H1 (cell line): Measurements from ENCODE around the gene GON4L. TPM values are rescaled to one million over a fixed set of nuclear protein-coding genes. Genes with fewer than 3 reads are reported as not detected.
"Not testable (repeated sequence)": the region's sequence is repeated elsewhere in the genome, so short reads cannot be mapped to it uniquely, and the experiment has no call there.

Source experiments
- CTCF ChIA-PET: fragments of 300-600 bp; sonication (Branson Sonifier 250); formaldehyde crosslinking; loops from one replicate; lab custom pipeline; 2021; ENCODE audit not compliant: partially characterized antibody; lab: Charles Lee
- POLR2A ChIA-PET: fragments of 300-600 bp; sonication (Branson Sonifier 250); formaldehyde crosslinking; loops from one replicate; lab custom pipeline; 2021; ENCODE audit warnings: inconsistent platforms; ENCODE audit not compliant: partially characterized antibody; lab: Charles Lee
- DNase-seq, 2 experiments: peaks; one replicate each; pipeline versions ENCODE4 v3.0.0 to v3.0.0-alpha.2; 2010 to 2022; ENCODE audit warnings: low spot score in 2 of 2, low read depth in 1 of 2, mixed read lengths in 1 of 2
- FAIRE-seq: peaks from 2 replicates; lab custom pipeline; 2011; peaks lifted over from hg19 to GRCh38; lab: Jason Lieb, UNC
- H2AFZ ChIP-seq: 2 replicates; pipeline ENCODE4 v1.8.1; 2012; ENCODE audit warnings: low read length, inconsistent platforms
- H2AK5ac ChIP-seq: 2 replicates; pipeline ENCODE4 v1.6.1; 2013; ENCODE audit warnings: low read depth, low read length
- H2BK120ac ChIP-seq: replicated peaks from 2 replicates; pipeline ENCODE3; 2013; ENCODE audit warnings: low read depth, low read length, inconsistent platforms
- H2BK12ac ChIP-seq: 2 replicates; pipeline ENCODE4 v1.6.1; 2013; ENCODE audit warnings: low read depth, low read length
- H2BK15ac ChIP-seq: 2 replicates; pipeline ENCODE4 v1.6.1; 2013; ENCODE audit warnings: low read length
- H2BK20ac ChIP-seq: 2 replicates; pipeline ENCODE4 v1.6.1; 2013; ENCODE audit warnings: low read length
- H2BK5ac ChIP-seq: 2 replicates; pipeline ENCODE4 v1.6.1; 2013; ENCODE audit warnings: low read depth, low read length
- H3K14ac ChIP-seq: 2 replicates; pipeline ENCODE4 v1.6.1; 2013; ENCODE audit warnings: inconsistent platforms; ENCODE audit not compliant: insufficient read length
- H3K18ac ChIP-seq: 2 replicates; pipeline ENCODE4 v1.6.1; 2013; ENCODE audit warnings: low read length; ENCODE audit errors: extremely low read depth
- H3K23ac ChIP-seq: 2 replicates; pipeline ENCODE4 v1.6.1; 2013; ENCODE audit warnings: inconsistent platforms; ENCODE audit not compliant: insufficient read length
- H3K23me2 ChIP-seq: 2 replicates; pipeline ENCODE4 v1.6.1; 2013; ENCODE audit warnings: low read depth, low read length
- H3K27ac ChIP-seq: 2 replicates; pipeline ENCODE4 v1.6.1; 2011; ENCODE audit warnings: low read depth, low read length, inconsistent platforms
- H3K27me3 ChIP-seq, 4 experiments: replicated peaks in 1 of 4; 1 replicate in 1 of 4; 2 replicates in 3 of 4; pipeline versions ENCODE4 v1.6.1 to v1.8.1; 2011 to 2013; ENCODE audit warnings: low read length in 3 of 4, mild to moderate bottlenecking in 3 of 4, inconsistent platforms in 2 of 4, mixed read lengths in 2 of 4, moderate library complexity in 1 of 4; ENCODE audit not compliant: control insufficient read depth in 3 of 4, insufficient read depth in 3 of 4; ENCODE audit errors: extremely low read depth in 1 of 4
- H3K36me3 ChIP-seq, 4 experiments: 2 replicates each; pipeline versions ENCODE4 v1.6.1 to v1.8.1; 2011 to 2013; ENCODE audit warnings: mild to moderate bottlenecking in 4 of 4, low read length in 3 of 4, moderate library complexity in 2 of 4, control low read depth in 1 of 4, inconsistent platforms in 1 of 4; ENCODE audit not compliant: insufficient read depth in 4 of 4, control insufficient read depth in 2 of 4
- H3K4ac ChIP-seq: replicated peaks from 2 replicates; pipeline ENCODE3; 2013; ENCODE audit warnings: low read length, low read depth, mixed read lengths, inconsistent platforms; ENCODE audit not compliant: insufficient read length
- H3K4me1 ChIP-seq, 4 experiments: replicated peaks in 1 of 4; 1 replicate in 1 of 4; 2 replicates in 3 of 4; pipeline versions ENCODE4 v1.6.1 to v1.8.1; 2011 to 2013; ENCODE audit warnings: low read length in 3 of 4, inconsistent platforms in 2 of 4, mixed read lengths in 1 of 4; ENCODE audit not compliant: insufficient read depth in 4 of 4, control insufficient read depth in 3 of 4
- H3K4me2 ChIP-seq, 2 experiments: 2 replicates each; pipeline versions ENCODE4 v1.6.1 to v1.8.1; 2011 to 2013; ENCODE audit warnings: low read depth in 2 of 2, low read length in 2 of 2, control low read depth in 1 of 2, inconsistent platforms in 1 of 2, mild to moderate bottlenecking in 1 of 2; ENCODE audit not compliant: insufficient read depth in 1 of 2
- H3K4me3 ChIP-seq, 4 experiments: fragments of 200-600, 300-600 bp in 1 of 4; sonication (generic), shearing (Covaris generic), sonication (Bioruptor Twin) in 1 of 4; 2 replicates each; pipeline versions ENCODE4 v1.5.1 to v1.8.1; 2011 to 2016; ENCODE audit warnings: low read length in 4 of 4, low read depth in 3 of 4, control low read depth in 2 of 4, inconsistent platforms in 2 of 4, mild to moderate bottlenecking in 2 of 4, mixed read lengths in 1 of 4, moderate library complexity in 1 of 4; ENCODE audit not compliant: insufficient read depth in 2 of 4; ENCODE audit errors: extremely low read depth in 1 of 4
- H3K56ac ChIP-seq: replicated peaks from 2 replicates; pipeline ENCODE3; 2013; ENCODE audit warnings: low read depth, mild to moderate bottlenecking, mixed read lengths, low read length, inconsistent platforms; ENCODE audit not compliant: insufficient read length
- H3K79me1 ChIP-seq: 2 replicates; pipeline ENCODE4 v1.6.1; 2013; ENCODE audit warnings: low read depth, low read length, control low read depth
- H3K79me2 ChIP-seq, 2 experiments: 2 replicates each; pipeline versions ENCODE4 v1.6.1 to v1.8.1; 2012 to 2013; ENCODE audit warnings: low read length in 2 of 2, mild to moderate bottlenecking in 2 of 2, inconsistent platforms in 1 of 2; ENCODE audit not compliant: insufficient read depth in 2 of 2, control insufficient read depth in 1 of 2
- H3K9ac ChIP-seq, 4 experiments: replicated peaks in 1 of 4; 1 replicate in 1 of 4; 2 replicates in 3 of 4; pipeline versions ENCODE4 v1.6.1 to v1.8.1; 2011 to 2013; ENCODE audit warnings: low read depth in 3 of 4, low read length in 3 of 4, control low read depth in 2 of 4, mild to moderate bottlenecking in 2 of 4, moderate library complexity in 2 of 4, inconsistent platforms in 1 of 4; ENCODE audit errors: extremely low read depth in 1 of 4
- H3K9me3 ChIP-seq, 2 experiments: 2 replicates each; pipeline versions ENCODE4 v1.6.1 to v1.8.1; 2012 to 2013; ENCODE audit warnings: mild to moderate bottlenecking in 2 of 2, moderate library complexity in 2 of 2, control low read depth in 1 of 2, inconsistent platforms in 1 of 2, low read depth in 1 of 2, low read length in 1 of 2, mixed read lengths in 1 of 2; ENCODE audit not compliant: insufficient read depth in 2 of 2
- H4K20me1 ChIP-seq, 2 experiments: replicated peaks in 1 of 2; 2 replicates each; pipeline versions ENCODE3 to v1.8.1; 2011 to 2013; ENCODE audit warnings: inconsistent platforms in 2 of 2, low read length in 2 of 2, mild to moderate bottlenecking in 1 of 2; ENCODE audit not compliant: insufficient read depth in 2 of 2, control insufficient read depth in 1 of 2
- H4K5ac ChIP-seq: 2 replicates; pipeline ENCODE4 v1.6.1; 2013; ENCODE audit warnings: low read length, low read depth, mixed read lengths, inconsistent platforms; ENCODE audit not compliant: insufficient read length
- H4K8ac ChIP-seq: 2 replicates; pipeline ENCODE4 v1.8.0; 2013; ENCODE audit warnings: mild to moderate bottlenecking, moderate library complexity, low read length, inconsistent platforms; ENCODE audit not compliant: insufficient read depth; ENCODE audit errors: extremely low read depth
- H4K91ac ChIP-seq: replicated peaks from 2 replicates; pipeline ENCODE3; 2013; ENCODE audit warnings: low read length, mixed read lengths, inconsistent platforms; ENCODE audit not compliant: insufficient read length
- WGBS, 2 experiments: shearing (Covaris generic) in 1 of 2; methylation state at CpG; one replicate each; pipeline versions ENCODE4 v1.1.6 to v1.1.7; 2013 to 2015; ENCODE audit warnings: low lambda C conversion rate in 2 of 2, mixed read lengths in 2 of 2, inconsistent platforms in 1 of 2, low coverage in 1 of 2, missing lambda C conversion rate in 1 of 2; ENCODE audit not compliant: insufficient replicate concordance in 2 of 2, insufficient coverage in 1 of 2, insufficient read length in 1 of 2; ENCODE audit errors: extremely low coverage in 1 of 2, missing lambda C conversion rate in 1 of 2; 5-methylcytosine and 5-hydroxymethylcytosine counted together
- polyA plus RNA-seq, 7 experiments: library from polyadenylated mRNA; depleted of rRNA in 3 of 7; stranded (reverse) in 5 of 7; unstranded in 2 of 7; fragments of >200 nt in 5 of 7; fragments of 200-250 nt in 2 of 7; gene quantifications; 1 replicate in 5 of 7; 2 replicates in 1 of 7; 4 replicates in 1 of 7; pipeline versions ENCODE4 v1.2.1 to v1.2.3, GENCODE V29; 2011 to 2013; ENCODE audit warnings: missing spikeins in 2 of 7, mixed read lengths in 2 of 7
- total RNA-seq: library from RNA; stranded (reverse); fragmentation: NEBNext Ultra II Directional; extraction: Animal tissue kit (Norgen Biotek cat#: 25700); gene quantifications from 2 replicates; pipeline ENCODE4 v1.2.1, GENCODE V29; 2021

The GON4L gene
- total and polyA plus RNA-seq, 2 of the 8 experiments (the other 6 are each of a cell fraction or from before 2014, with no cell fraction given) = 26.2 to 52.1 TPM

- H3K4me2 ChIP-seq, H4K8ac ChIP-seq, H3K14ac ChIP-seq, H3K18ac ChIP-seq, H4K20me1 ChIP-seq, H3K27ac ChIP-seq, DNase-seq, H2BK12ac ChIP-seq, H3K9me3 ChIP-seq, H4K91ac ChIP-seq, H3K4ac ChIP-seq, H3K79me1 ChIP-seq, H2AK5ac ChIP-seq, H2BK5ac ChIP-seq, FAIRE-seq, H2BK20ac ChIP-seq, H4K5ac ChIP-seq, H3K9ac ChIP-seq, H2BK15ac ChIP-seq, H2AFZ ChIP-seq, H3K27me3 ChIP-seq, H3K56ac ChIP-seq, H3K79me2 ChIP-seq, H2BK120ac ChIP-seq, H3K4me3 ChIP-seq, H3K4me1 ChIP-seq, H3K23me2 ChIP-seq, H3K23ac ChIP-seq: not testable (repeated sequence)
- ChIA-PET POLR2A (interaction anchor here (0.8 kb wide), 1 partner anchor 28 kb away, joined by 3 read pairs; no protein-coding TSS in a partner anchor), CTCF (interaction anchor here (0.6 kb wide), 1 partner anchor 110 kb away, joined by 3 read pairs; no protein-coding TSS in a partner anchor)
- 92% methylated on average over 8 of the region's 8 CpGs; no CpG with 5 or more reads in 1 of the 2 experiments for whole genome bisulfite sequencing, 2 experiments
- peaks cover 13 to 36% (median 24%) of the 10 kb centered on the region in 4 experiments for H3K36me3 ChIP-seq
Measured at GRCh38 chr1:155896476-155896875, 39.5 kb upstream of the GON4L start.

DNA sequence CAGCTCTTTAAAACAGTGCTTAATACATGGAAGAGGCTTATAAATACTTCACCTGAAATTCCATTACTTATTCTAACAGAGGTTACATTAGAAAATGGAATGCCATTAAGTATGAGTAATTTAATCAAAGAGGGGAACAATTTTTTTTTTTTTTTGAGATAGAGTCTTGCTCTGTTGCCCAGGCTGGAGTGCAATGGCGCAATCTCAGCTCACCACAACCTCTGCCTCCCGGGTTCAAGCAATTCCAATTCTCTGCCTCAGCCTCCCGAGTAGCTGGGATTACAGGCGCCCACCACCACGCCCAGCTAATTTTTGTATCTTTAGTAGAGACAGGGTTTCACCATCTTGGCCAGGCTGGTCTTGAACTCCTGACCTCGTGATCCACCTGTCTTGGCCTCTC, 38.6 kb upstream of the GON4L start:
- not testable (repeated sequence) for DNase-seq, H4K8ac ChIP-seq, H3K14ac ChIP-seq, H3K9ac ChIP-seq, H3K9me3 ChIP-seq, H3K23ac ChIP-seq, H2BK120ac ChIP-seq, H2AK5ac ChIP-seq, H3K79me2 ChIP-seq, H3K79me1 ChIP-seq, H2BK12ac ChIP-seq, H3K56ac ChIP-seq, H4K91ac ChIP-seq, H3K27me3 ChIP-seq, H3K4ac ChIP-seq, H4K5ac ChIP-seq, H3K23me2 ChIP-seq, H2BK5ac ChIP-seq, H2BK20ac ChIP-seq, H3K4me3 ChIP-seq, H3K4me2 ChIP-seq, H2BK15ac ChIP-seq, H3K27ac ChIP-seq, H2AFZ ChIP-seq, FAIRE-seq, H4K20me1 ChIP-seq, H3K4me1 ChIP-seq, H3K18ac ChIP-seq
- 97% methylated on average over 6 of the region's 6 CpGs; no CpG with 5 or more reads in 1 of the 2 experiments for WGBS, 2 experiments
- ChIA-PET POLR2A (interaction anchor here (0.6 to 1.6 kb wide), 8 partner anchors 13 to 243 kb away, joined by 3 to 6 read pairs (median 3); no protein-coding TSS in a partner anchor), CTCF (interaction anchor here (0.6 to 1.2 kb wide), 4 partner anchors 8 to 105 kb away, joined by 3 to 4 read pairs (median 3); no protein-coding TSS in a partner anchor)
- H3K36me3 ChIP-seq = peaks cover 13 to 28% (median 20%) of the 10 kb centered on the region in 4 experiments
